NCI-H128 (cell line): ENCODE results near the gene ANKRD13A.
"Not testable (repeated sequence)": the region's sequence is repeated elsewhere in the genome, so short reads cannot be mapped to it uniquely, and the experiment has no call there.

Experiments
- DNase-seq: peaks from one replicate; lab custom pipeline; 2025; ENCODE audit not compliant: unreplicated experiment; lab: John Stamatoyannopoulos, UW

The ANKRD13A gene

DNA sequence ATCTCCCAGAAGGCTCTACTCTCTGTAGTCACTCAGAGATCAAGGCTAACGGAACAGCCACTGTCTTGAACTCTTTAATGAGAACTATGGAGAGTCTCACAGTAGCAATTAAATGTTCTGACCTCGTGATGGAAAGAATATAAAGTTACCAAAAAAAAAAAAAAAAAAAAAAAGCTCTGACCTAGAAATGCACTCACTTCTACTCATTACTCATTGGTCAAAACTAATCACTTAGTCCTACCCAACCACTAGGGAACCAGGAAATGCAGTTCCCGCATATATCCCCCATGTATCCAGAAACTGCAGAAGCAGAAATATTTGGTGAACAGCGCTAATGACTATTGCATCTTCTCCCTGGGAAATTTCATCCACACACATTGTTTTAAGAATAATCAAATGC is 78.6 kb downstream of the ANKRD13A start:
- no peak for DNase-seq

GRCh38 chr12:110079477-110080400 is 80.5 kb downstream of the ANKRD13A start:
- no peak for DNase-seq

GRCh38 chr12:110080410-110080809 is 81.2 kb downstream of the ANKRD13A start:
- no peak for DNase-seq

DNA sequence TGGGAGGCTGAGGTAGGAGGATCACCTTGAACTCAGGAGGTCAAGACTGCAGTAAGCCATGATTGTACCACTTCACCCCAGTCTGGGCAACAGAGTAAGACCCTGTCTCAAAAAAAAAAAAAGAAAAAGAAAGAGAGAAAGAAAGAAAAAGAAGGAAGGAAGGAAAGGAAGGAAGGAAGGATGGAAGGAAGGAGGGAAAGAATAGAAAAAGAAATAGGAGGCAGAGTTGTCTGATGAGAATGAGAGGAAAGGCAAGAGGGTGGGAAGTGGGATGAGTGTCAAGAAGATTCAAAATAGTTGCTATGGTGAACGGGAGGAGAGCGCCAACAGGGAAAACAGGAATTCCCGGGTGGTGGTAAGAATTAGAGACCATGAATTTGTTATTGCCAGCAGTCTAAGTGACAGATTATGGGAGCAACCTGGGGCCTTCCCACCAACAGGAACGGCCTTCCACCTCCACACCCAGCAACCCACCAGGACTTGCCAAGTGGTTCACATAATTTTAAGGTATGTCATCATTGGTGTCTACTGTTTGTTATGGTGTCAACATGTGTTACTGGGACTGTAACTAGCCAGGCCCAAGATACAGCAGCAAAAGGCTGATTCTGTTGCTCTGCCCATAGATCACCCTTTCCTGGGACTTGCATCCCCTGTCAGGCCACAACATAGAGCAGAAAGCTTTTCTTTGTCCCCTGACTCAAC is 85.2 kb downstream of the ANKRD13A start:
- no peak for DNase-seq

DNA sequence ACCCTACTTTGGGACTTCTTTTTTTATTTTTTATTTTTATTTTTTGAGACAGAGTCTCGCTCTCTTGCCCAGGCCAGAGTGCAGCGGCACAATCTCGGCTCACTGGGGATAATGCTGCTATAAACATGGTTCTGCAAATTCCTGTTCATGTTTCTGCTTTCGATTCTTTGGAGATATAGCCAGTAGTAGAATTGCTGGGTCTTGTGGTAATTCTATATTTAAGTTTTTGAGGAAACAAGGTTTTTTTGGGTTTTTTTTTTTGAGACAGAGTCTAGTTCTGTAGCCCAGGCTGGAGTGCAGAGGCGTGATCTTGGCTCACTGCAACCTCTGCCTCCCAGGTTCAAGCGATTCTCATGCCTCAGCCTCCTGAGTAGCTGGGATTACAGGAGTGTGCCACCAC is 89.0 kb downstream of the ANKRD13A start:
- not testable (repeated sequence) for DNase-seq

DNA sequence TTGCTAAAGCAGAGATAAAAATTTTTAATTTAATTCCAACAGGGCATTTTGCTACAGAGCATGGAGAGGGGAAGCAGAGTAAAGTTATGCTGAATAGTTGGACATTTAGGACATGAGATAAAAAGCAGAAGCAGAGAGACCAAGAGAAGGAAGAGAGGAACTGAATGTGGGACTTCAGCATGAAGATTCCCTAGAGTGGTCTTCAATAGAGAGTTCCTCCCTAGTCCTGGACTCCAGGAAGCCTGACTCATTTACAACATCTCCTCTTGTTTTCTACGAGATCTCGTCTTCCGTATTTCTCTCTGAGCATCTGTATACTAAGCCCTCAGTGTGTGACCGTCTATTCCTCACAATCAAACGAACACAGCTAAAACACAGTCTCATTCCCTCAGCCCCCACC is 89.7 kb downstream of the ANKRD13A start:
- no peak for DNase-seq
